ENCODE measurements around the gene SNX14.

The SNX14 gene

GRCh38 chr6:85460921-85461797 lies 132.5 kb downstream of the SNX14 start:
- TF ChIP-seq CEBPB (IDR thresholded peaks at IDR 0.05), result no peak
- no peak for TF ChIP-seq TEAD4 (IDR thresholded peaks at IDR 0.05)
- no peak for TF ChIP-seq EGR1 (IDR thresholded peaks at IDR 0.05)
- no peak for TF ChIP-seq CREB1 (IDR thresholded peaks at IDR 0.05; ENCODE audit: low read depth)

GRCh38 chr6:85460154-85460920 lies 133.3 kb downstream of the SNX14 start:
- no peak for TF ChIP-seq YY1 (IDR thresholded peaks at IDR 0.05; ENCODE audit: low read depth)
- no peak for TF ChIP-seq CEBPB (IDR thresholded peaks at IDR 0.05)
- no peak for TF ChIP-seq TEAD4 (IDR thresholded peaks at IDR 0.05)
- TF ChIP-seq, protein P1, sequence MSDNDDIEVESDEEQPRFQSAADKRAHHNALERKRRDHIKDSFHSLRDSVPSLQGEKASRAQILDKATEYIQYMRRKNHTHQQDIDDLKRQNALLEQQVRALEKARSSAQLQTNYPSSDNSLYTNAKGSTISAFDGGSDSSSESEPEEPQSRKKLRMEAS (IDR thresholded peaks at IDR 0.05), result no peak
- no peak for TF ChIP-seq TAF1 (IDR thresholded peaks at IDR 0.05; ENCODE audit: low read depth)
- TF ChIP-seq, protein P2, sequence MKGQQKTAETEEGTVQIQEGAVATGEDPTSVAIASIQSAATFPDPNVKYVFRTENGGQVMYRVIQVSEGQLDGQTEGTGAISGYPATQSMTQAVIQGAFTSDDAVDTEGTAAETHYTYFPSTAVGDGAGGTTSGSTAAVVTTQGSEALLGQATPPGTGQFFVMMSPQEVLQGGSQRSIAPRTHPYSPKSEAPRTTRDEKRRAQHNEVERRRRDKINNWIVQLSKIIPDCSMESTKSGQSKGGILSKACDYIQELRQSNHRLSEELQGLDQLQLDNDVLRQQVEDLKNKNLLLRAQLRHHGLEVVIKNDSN (IDR thresholded peaks at IDR 0.05), result no peak
- TF ChIP-seq EP300 (IDR thresholded peaks at IDR 0.05; ENCODE audit: borderline replicate concordance), result no peak
- no peak for TF ChIP-seq REST (IDR thresholded peaks at IDR 0.05; ENCODE audit: low read depth)
- no peak for TF ChIP-seq EGR1 (IDR thresholded peaks at IDR 0.05)
- TF ChIP-seq TCF12 (IDR thresholded peaks at IDR 0.05; ENCODE audit: low read depth), result no peak
- TF ChIP-seq NFIC (IDR thresholded peaks at IDR 0.05), result no peak
- TF ChIP-seq CREB1 (IDR thresholded peaks at IDR 0.05; ENCODE audit: low read depth), result no peak
- TF ChIP-seq ZBTB7A (IDR thresholded peaks at IDR 0.05; ENCODE audit: low read depth), result no peak
- no peak for TF ChIP-seq RAD21 (IDR thresholded peaks at IDR 0.05; ENCODE audit: low read depth)
- no peak for TF ChIP-seq FOXM1 (IDR thresholded peaks at IDR 0.05; ENCODE audit: borderline replicate concordance, low read depth)

- TF ChIP-seq EP300 (IDR thresholded peaks at IDR 0.05; ENCODE audit: borderline replicate concordance), result peak; percentile 86
- peak; percentile 82 for TF ChIP-seq NFIC (IDR thresholded peaks at IDR 0.05)
- peak; percentile 83 for TF ChIP-seq FOXM1 (IDR thresholded peaks at IDR 0.05; ENCODE audit: borderline replicate concordance, low read depth)
- TF ChIP-seq EGR1 (IDR thresholded peaks at IDR 0.05), result no peak
- peak; percentile 74 for TF ChIP-seq TEAD4 (IDR thresholded peaks at IDR 0.05)
These were observed 134.3 kb downstream of the SNX14 start for GRCh38 chr6:85459224-85459901.

DNA sequence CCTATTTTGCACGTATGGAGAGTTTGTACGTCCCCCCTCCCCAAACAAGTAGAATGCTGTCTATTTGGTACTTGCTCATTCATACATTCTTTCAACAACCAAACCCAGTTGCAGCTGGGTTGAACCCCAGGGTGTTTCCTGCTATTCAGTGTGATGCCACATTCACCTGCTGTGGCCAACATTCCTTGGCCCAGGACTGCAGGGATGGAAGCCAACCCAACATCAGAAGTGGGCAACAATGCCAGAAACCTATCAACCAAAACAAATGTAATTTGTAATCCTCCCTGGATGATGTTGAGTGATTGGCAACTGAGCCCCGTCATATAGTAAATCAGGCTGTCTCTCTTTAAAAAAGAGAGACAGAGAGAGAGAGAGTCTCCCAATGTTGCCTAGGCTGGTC lies 134.9 kb downstream of the SNX14 start:
- TF ChIP-seq EP300 (IDR thresholded peaks at IDR 0.05; ENCODE audit: borderline replicate concordance) (peak; percentile 99), RAD21 (IDR thresholded peaks at IDR 0.05; ENCODE audit: low read depth) (peak; percentile 30; the same call in 1 of the 2 replicates), CREB1 (IDR thresholded peaks at IDR 0.05; ENCODE audit: low read depth) (0 out of 2 replicates have a peak, but pooled peaks have one; percentile 41), TCF12 (IDR thresholded peaks at IDR 0.05; ENCODE audit: low read depth) (peak; percentile 100), CEBPB (IDR thresholded peaks at IDR 0.05) (peak; percentile 85), ZBTB7A (IDR thresholded peaks at IDR 0.05; ENCODE audit: low read depth) (no peak), FOXM1 (IDR thresholded peaks at IDR 0.05; ENCODE audit: borderline replicate concordance, low read depth) (peak; percentile 97), REST (IDR thresholded peaks at IDR 0.05; ENCODE audit: low read depth) (0 out of 2 replicates have a peak, but pooled peaks have one; percentile 11), TEAD4 (IDR thresholded peaks at IDR 0.05) (peak; percentile 100), YY1 (IDR thresholded peaks at IDR 0.05; ENCODE audit: low read depth) (peak; percentile 66; the same call in 1 of the 2 replicates), EGR1 (IDR thresholded peaks at IDR 0.05) (no peak), NFIC (IDR thresholded peaks at IDR 0.05) (peak; percentile 100), TAF1 (IDR thresholded peaks at IDR 0.05; ENCODE audit: low read depth) (no peak)
- TF ChIP-seq, protein P2 (IDR thresholded peaks at IDR 0.05), result peak; percentile 35; the same call in 1 of the 2 replicates
- TF ChIP-seq, protein P1 (IDR thresholded peaks at IDR 0.05), result peak; percentile 59

Data from Ishikawa (cell line).